Measurements from ENCODE around the gene MTMR3. TPM values are rescaled to one million over a fixed set of nuclear protein-coding genes. Genes with fewer than 3 reads are reported as not detected.

Gene MTMR3
- total RNA-seq, 1 donor from 2014 or later, result 36.9 TPM

- no peaks in the 10 kb centered on the region for H3K27me3 Mint-ChIP-seq (ENCODE audit: low read depth)
- no peak for DNase-seq (ENCODE audit: low spot score)
- H3K9me3 Mint-ChIP-seq (ENCODE audit: low read depth), result no peaks in the 10 kb centered on the region
- no peak overlapping the region for H3K4me3 Mint-ChIP-seq (ENCODE audit: unreplicated experiment)
- peaks cover 3% of the 10 kb centered on the region for H3K36me3 Mint-ChIP-seq (ENCODE audit: low read depth)
- peaks cover 21% of the 10 kb centered on the region for H3K4me1 Mint-ChIP-seq (ENCODE audit: low read depth)
- H3K27ac Mint-ChIP-seq (ENCODE audit: unreplicated experiment), result no peak overlapping the region
- no peak for TF ChIP-seq CTCF (IDR thresholded peaks at IDR 0.05)
These were observed 71.4 kb downstream of the MTMR3 start for GRCh38 chr22:29954203-29954855.

DNA sequence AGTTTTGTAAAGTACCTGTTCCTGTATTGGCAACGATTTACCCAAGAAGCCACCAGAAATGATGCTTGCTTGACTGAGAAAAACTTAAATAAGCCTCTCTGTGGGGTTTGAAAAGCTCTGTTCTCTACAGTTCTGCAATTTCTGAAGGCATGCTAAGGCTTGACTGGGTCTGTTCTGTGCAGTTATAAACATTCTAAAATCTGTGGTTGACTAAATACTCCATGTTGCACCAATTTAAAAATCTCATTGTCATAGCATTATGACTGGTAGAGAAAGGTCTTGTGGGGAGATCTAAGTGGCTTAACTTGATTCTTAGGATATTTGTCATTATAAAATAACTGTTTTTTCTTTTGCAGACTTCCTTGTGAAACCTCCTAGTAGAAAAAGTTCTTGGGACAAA is 73.7 kb downstream of the MTMR3 start:
- H3K27ac Mint-ChIP-seq (ENCODE audit: unreplicated experiment), result no peak overlapping the region
- no peaks in the 10 kb centered on the region for H3K27me3 Mint-ChIP-seq (ENCODE audit: low read depth)
- no peak for DNase-seq (ENCODE audit: low spot score)
- TF ChIP-seq CTCF (IDR thresholded peaks at IDR 0.05), result no peak
- no peak overlapping the region for H3K4me3 Mint-ChIP-seq (ENCODE audit: unreplicated experiment)
- H3K4me1 Mint-ChIP-seq (ENCODE audit: low read depth), result peaks cover 11% of the 10 kb centered on the region
- H3K9me3 Mint-ChIP-seq (ENCODE audit: low read depth), result no peaks in the 10 kb centered on the region
- H3K36me3 Mint-ChIP-seq (ENCODE audit: low read depth), result peaks cover 3% of the 10 kb centered on the region

- Mint-ChIP-seq H3K27ac (ENCODE audit: unreplicated experiment) (no peak overlapping the region), H3K9me3 (ENCODE audit: low read depth) (no peaks in the 10 kb centered on the region), H3K27me3 (ENCODE audit: low read depth) (no peaks in the 10 kb centered on the region), H3K4me1 (ENCODE audit: low read depth) (peaks cover 5% of the 10 kb centered on the region), H3K36me3 (ENCODE audit: low read depth) (peaks cover 3% of the 10 kb centered on the region), H3K4me3 (ENCODE audit: unreplicated experiment) (no peak overlapping the region)
- DNase-seq (ENCODE audit: low spot score), result no peak
- TF ChIP-seq CTCF (IDR thresholded peaks at IDR 0.05), result no peak
These were observed 75.2 kb downstream of the MTMR3 start for GRCh38 chr22:29958170-29958569.

DNA sequence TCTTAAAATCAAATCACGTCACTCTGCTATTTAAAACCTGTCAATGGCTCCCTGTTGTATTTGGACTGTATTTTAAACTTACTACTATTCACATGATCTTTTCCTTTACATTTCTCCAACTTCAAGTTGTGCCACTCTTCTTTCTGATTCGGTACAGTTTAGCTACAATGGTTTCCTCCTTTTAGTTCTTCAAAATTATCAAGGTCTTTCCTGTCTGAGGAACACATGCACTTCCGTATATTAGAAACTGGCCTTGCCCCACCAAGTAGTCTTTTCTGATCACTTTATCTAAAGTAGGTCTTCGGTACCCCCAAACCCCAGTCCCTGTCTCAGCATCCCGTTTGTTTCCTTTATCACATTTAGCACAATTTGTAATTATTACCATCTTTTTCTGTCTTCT is 81.8 kb downstream of the MTMR3 start:
- no peaks in the 10 kb centered on the region for H3K4me1 Mint-ChIP-seq (ENCODE audit: low read depth)
- DNase-seq (ENCODE audit: low spot score), result no peak

DNA sequence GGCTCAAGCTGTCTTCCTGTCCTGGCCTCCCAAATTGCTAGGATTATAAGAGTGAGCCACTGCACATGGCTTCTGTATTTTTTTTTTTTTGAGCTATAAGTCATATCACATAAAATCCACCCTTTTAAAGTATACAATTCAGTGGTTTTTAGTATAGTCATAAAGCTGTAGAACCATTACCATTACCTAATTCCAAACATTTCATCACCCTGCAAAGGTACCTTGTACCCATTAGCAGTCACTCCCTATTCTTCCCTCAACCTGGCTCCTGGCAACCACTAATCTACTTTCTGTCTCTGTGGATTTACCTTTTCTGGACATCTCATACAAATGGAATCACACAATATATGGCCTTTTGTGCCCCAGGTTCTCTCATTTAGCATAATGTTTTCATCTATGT is 84.5 kb downstream of the MTMR3 start:
- H3K36me3 Mint-ChIP-seq (ENCODE audit: low read depth), result peaks cover 3% of the 10 kb centered on the region
- H3K27ac Mint-ChIP-seq (ENCODE audit: unreplicated experiment), result no peak overlapping the region
- no peaks in the 10 kb centered on the region for H3K9me3 Mint-ChIP-seq (ENCODE audit: low read depth)
- H3K4me3 Mint-ChIP-seq (ENCODE audit: unreplicated experiment), result no peak overlapping the region
- no peak for TF ChIP-seq CTCF (IDR thresholded peaks at IDR 0.05)
- no peaks in the 10 kb centered on the region for H3K4me1 Mint-ChIP-seq (ENCODE audit: low read depth)
- H3K27me3 Mint-ChIP-seq (ENCODE audit: low read depth), result no peaks in the 10 kb centered on the region
- DNase-seq (ENCODE audit: low spot score), result no peak

More for the DNA sequence above, 81.8 kb downstream of the MTMR3 start:
- TF ChIP-seq CTCF (IDR thresholded peaks at IDR 0.05), result no peak
- Mint-ChIP-seq H3K27me3 (ENCODE audit: low read depth) (no peaks in the 10 kb centered on the region), H3K36me3 (ENCODE audit: low read depth) (peaks cover 2% of the 10 kb centered on the region), H3K27ac (ENCODE audit: unreplicated experiment) (no peak overlapping the region), H3K9me3 (ENCODE audit: low read depth) (no peaks in the 10 kb centered on the region), H3K4me3 (ENCODE audit: unreplicated experiment) (no peak overlapping the region)
